ENCODE data around the gene CXXC5. TPM values are rescaled to one million over a fixed set of nuclear protein-coding genes. Genes with fewer than 3 reads are reported as not detected.
A peak's percentile ranks its signal among the peaks of the same experiment; 100 is the strongest.

CXXC5 gene
- total and polyA plus RNA-seq, 9 of the 15 experiments (the other 6 are each of a cell fraction or from before 2014, with no cell fraction given): 1.9 to 123 (median 45.8) TPM

- DNase-seq (ENCODE audit: extremely low read depth in 1 of 4, low spot score in 3 of 4) (no peak), ATAC-seq (no peak), FAIRE-seq (no peak)
- Histone ChIP-seq H3K27ac (ENCODE audit: extremely low read depth, low read depth, low read length) (no peak overlapping the region), H2AFZ (ENCODE audit: low read depth, low read length) (no peak overlapping the region), H3K4me2 (ENCODE audit: insufficient read depth, low read length) (no peak overlapping the region), H3K27me3 (ENCODE audit: control insufficient read depth in 2 of 2, insufficient read depth in 2 of 2, low read length in 2 of 2) (no peaks in the 10 kb centered on the region), H3K79me2 (ENCODE audit: control insufficient read depth, insufficient read depth, low read length) (peaks cover 12% of the 10 kb centered on the region; the same call in 2 of the 3 replicates), H3K9me1 (ENCODE audit: control insufficient read depth, insufficient read depth, low read length) (no peaks in the 10 kb centered on the region), H3K4me3 (no peak overlapping the region), H3K36me3 (ENCODE audit: control insufficient read depth, insufficient read depth, low read length) (no peaks in the 10 kb centered on the region), H3K9me3 (replicated peaks; ENCODE audit: control insufficient read depth, insufficient read depth, low read depth, low read length) (no peaks in the 10 kb centered on the region), H4K20me1 (replicated peaks; ENCODE audit: control insufficient read depth, insufficient read depth, low read length) (no peaks in the 10 kb centered on the region), H3K4me1 (replicated peaks in 1 of 2; ENCODE audit: control insufficient read depth in 2 of 2, insufficient read depth in 2 of 2, low read length in 2 of 2) (peaks cover 59 to 63% of the 10 kb centered on the region in 2 experiments), H3K9ac (ENCODE audit: insufficient read depth in 1 of 2, low read depth in 2 of 2, low read length in 2 of 2) (no peak overlapping the region)
- in situ Hi-C loops (cut with MboI) (no loop called here), intact Hi-C loops (cut with micrococcal nuclease) (loop anchor here (10.0 kb wide), 1 partner anchor 130 kb away; the partner anchor contains the start of gene UBE2D2)
- CTCF ChIA-PET (ENCODE audit: low intra/inter-chr PET ratio): interaction anchor here (0.6 to 0.7 kb wide), 2 partner anchors 25 to 60 kb away, joined by 3 read pairs; no protein-coding TSS in a partner anchor
- peak; percentile 72 for TF ChIP-seq ZNF121 (CRISPR knock-in tag; conservative IDR thresholded peaks at IDR 0.05)
- no peak for TF ChIP-seq ZNF277 (CRISPR knock-in tag; IDR thresholded peaks at IDR 0.05; ENCODE audit: borderline replicate concordance)
- BruUV-seq (replicated peaks): no TSS peak
- 92% methylated on average over 2 of the region's 2 CpGs for whole genome bisulfite sequencing (ENCODE audit: insufficient coverage, low coverage, missing lambda C conversion rate)
- POLR2A ChIA-PET: no interaction called here
These were observed 47.0 kb downstream of the CXXC5 start for GRCh38 chr5:139695178-139695573.

Measured in K562 (cell line).